Subcutaneous abdominal adipose tissue (tissue), 5 donors: ENCODE results near the gene DEFB129.
A peak's percentile ranks its signal among the peaks of the same experiment; 100 is the strongest.
"Not testable (repeated sequence)": the region's sequence is repeated elsewhere in the genome, so short reads cannot be mapped to it uniquely, and the experiment has no call there.

Experiments
- H3K27ac ChIP-seq: one replicate; pipeline ENCODE4 v1.7.0; 2013; ENCODE audit warnings: low read depth, mild to moderate bottlenecking, inconsistent platforms, low read length, moderate library complexity
- H3K27me3 ChIP-seq, 5 donors: one replicate each; pipeline ENCODE4 v1.7.0; 2013; ENCODE audit warnings: low read length in 5 of 5, inconsistent platforms in 1 of 5; ENCODE audit not compliant: control insufficient read depth in 5 of 5, insufficient read depth in 4 of 5
- H3K36me3 ChIP-seq, 5 donors: one replicate each; pipeline ENCODE4 v1.7.0; 2013; ENCODE audit warnings: low read length in 5 of 5; ENCODE audit not compliant: control insufficient read depth in 5 of 5, insufficient read depth in 5 of 5
- H3K4me1 ChIP-seq, 5 donors: one replicate each; pipeline ENCODE4 v1.7.0; 2013; ENCODE audit warnings: low read length in 5 of 5, mild to moderate bottlenecking in 3 of 5, moderate library complexity in 1 of 5; ENCODE audit not compliant: control insufficient read depth in 5 of 5, insufficient read depth in 5 of 5
- H3K4me3 ChIP-seq, 5 donors: one replicate each; pipeline ENCODE4 v1.7.0; 2013; ENCODE audit warnings: low read length in 5 of 5, low read depth in 1 of 5
- H3K9ac ChIP-seq, 5 donors: one replicate each; pipeline ENCODE4 v1.7.0; 2013; ENCODE audit warnings: low read length in 5 of 5, mild to moderate bottlenecking in 4 of 5, moderate library complexity in 3 of 5
- H3K9me3 ChIP-seq, 5 donors: one replicate each; pipeline ENCODE4 v1.7.0; 2013; ENCODE audit warnings: low read length in 5 of 5; ENCODE audit not compliant: control insufficient read depth in 5 of 5
- donor health status: healthy.
- donor health status: healthy.
- donor health status: healthy.
- donor health status: healthy.
- donor health status: healthy.

Gene DEFB129

DNA sequence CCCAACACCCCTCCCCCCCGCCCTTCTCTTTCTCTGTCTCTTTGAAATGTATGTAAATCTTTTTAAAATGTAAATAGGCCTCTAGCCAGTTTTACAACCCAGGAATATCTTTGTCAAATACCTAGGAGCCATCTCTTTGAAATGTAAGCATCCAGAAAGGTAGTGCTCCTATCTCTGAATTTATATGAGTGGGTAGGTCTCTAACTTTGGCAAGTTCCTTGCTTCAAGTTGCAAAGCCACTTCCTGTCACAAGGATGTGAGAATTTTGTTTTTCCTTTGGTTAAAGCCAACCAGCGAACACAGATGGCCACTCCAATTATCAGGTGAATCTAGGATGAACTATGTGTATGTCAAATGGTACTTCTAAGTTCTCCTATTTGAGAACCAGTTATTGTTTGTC lies 24.3 kb downstream of the DEFB129 start:
- no peak overlapping the region for H3K27ac ChIP-seq
- H3K36me3 ChIP-seq = no peaks in the 10 kb centered on the region
- H3K4me1 ChIP-seq = no peaks in the 10 kb centered on the region
- H3K9ac ChIP-seq = no peak overlapping the region
- no peak overlapping the region for H3K4me3 ChIP-seq
- H3K27me3 ChIP-seq = no peaks in the 10 kb centered on the region
- peaks cover 0 to 6% (median 0%) of the 10 kb centered on the region in 5 donors for H3K9me3 ChIP-seq

DNA sequence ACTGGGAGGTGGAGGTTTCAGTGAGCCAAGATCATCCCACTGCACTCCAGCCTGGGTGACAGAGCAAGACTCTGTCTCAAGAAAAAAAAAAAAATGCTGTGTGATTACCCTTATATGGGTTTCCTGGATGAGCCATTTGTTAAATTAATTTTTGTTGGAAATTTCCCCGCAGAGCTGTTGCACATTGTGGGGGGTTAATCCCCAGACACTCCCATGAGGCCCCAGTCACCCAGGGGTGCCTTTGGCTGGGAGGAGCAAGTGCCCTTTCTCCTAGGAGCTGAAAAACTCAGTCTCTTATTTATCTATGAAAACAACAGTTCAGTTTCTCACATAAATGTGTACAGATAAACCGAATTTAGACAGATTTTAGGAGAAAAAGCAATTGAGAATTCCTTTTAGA lies 25.7 kb downstream of the DEFB129 start:
- Histone ChIP-seq H3K9ac (no peak overlapping the region), H3K9me3 (no peaks in the 10 kb centered on the region), H3K4me1 (peaks cover 0 to 8% (median 3%) of the 10 kb centered on the region in 5 donors), H3K36me3 (no peaks in the 10 kb centered on the region), H3K4me3 (no peak overlapping the region), H3K27me3 (no peaks in the 10 kb centered on the region), H3K27ac (no peak overlapping the region)

DNA sequence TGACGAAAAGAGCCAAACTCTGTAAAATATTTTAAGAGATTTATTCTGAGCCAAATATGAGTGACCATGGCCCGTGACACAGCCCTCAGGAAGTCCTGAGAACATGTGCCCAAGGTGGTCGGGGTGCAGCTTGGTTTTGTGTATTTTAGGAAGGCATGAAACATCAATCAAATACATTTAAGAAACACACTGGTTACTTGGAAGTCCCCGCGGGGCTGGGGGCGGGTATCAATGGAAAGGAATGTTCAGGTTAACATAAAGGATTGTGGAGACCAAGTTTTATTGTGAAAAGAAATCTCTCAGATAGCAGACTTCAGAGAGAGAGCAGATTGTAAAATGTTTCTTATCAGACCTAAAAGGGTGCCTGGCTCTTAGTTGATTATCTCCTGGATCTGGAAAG lies 26.4 kb downstream of the DEFB129 start:
- not testable (repeated sequence) for H3K9me3 ChIP-seq

GRCh38 chr20:257419-257818 lies 30.4 kb downstream of the DEFB129 start, which contains the start of gene DEFB132:
Gene DEFB132 (plus strand): TSS chr20:257724. CDS start chr20:257779, 55 bp downstream.
- H3K9ac ChIP-seq = no peak within 1 kb of the TSS
- H3K27me3 ChIP-seq = no peaks in the 10 kb centered on the region
- H3K4me1 ChIP-seq = peaks cover 0 to 32% (median 23%) of the 10 kb centered on the region in 5 donors
- H3K36me3 ChIP-seq = no peaks in the 10 kb centered on the region
- peak within 1 kb of the TSS in 1 of 5 donors; percentile 13 for H3K4me3 ChIP-seq
- H3K9me3 ChIP-seq = no peaks in the 10 kb centered on the region
- H3K27ac ChIP-seq = peak within 1 kb of the TSS; percentile 44

More for the DNA sequence above, 26.4 kb downstream of the DEFB129 start:
- H3K27me3 ChIP-seq, H3K27ac ChIP-seq, H3K4me3 ChIP-seq, H3K36me3 ChIP-seq, H3K9ac ChIP-seq: not testable (repeated sequence)
- peaks cover 0 to 14% (median 9%) of the 10 kb centered on the region in 5 donors for H3K4me1 ChIP-seq

DNA sequence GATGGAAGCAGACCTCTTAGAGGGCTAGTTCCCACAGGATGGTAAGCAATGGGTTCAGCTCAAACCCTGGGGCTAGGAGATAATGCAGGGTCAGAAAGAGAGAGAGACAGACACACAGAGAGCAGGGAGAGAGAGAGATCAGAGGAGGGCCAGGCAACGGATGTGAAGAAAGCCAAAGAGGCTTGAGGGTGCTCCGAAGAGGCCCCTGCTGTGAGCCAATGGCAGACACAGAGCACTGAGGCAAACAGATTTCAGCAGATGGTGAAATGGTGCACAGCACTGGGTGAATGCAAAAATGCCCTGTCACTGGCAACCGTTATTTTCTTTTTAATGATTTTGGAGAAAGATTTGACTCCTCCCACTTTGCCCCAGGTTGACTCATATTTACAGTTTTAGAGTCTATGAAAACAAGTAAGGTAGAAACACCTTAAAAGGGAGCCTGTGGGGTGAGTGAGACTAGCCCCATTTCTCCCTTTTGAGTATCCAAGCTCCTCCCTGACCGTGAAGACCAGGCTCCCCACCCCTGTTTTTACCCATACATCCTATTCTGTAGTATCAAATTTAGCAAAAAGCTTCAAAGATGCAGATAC lies 31.3 kb downstream of the DEFB129 start:
- H3K4me3 ChIP-seq = peak overlapping the region in 1 of 5 donors; percentile 13
- H3K36me3 ChIP-seq = no peaks in the 10 kb centered on the region
- H3K27me3 ChIP-seq = no peaks in the 10 kb centered on the region
- no peaks in the 10 kb centered on the region for H3K9me3 ChIP-seq
- no peak overlapping the region for H3K9ac ChIP-seq
- H3K4me1 ChIP-seq = peaks cover 0 to 32% (median 23%) of the 10 kb centered on the region in 5 donors
- H3K27ac ChIP-seq = peak overlapping the region; percentile 44

GRCh38 chr20:258963-259362 lies 31.9 kb downstream of the DEFB129 start:
- Histone ChIP-seq H3K4me1 (peaks cover 0 to 32% (median 23%) of the 10 kb centered on the region in 5 donors), H3K4me3 (no peak overlapping the region), H3K27me3 (no peaks in the 10 kb centered on the region), H3K27ac (peak overlapping the region; percentile 54), H3K36me3 (no peaks in the 10 kb centered on the region), H3K9ac (no peak overlapping the region), H3K9me3 (no peaks in the 10 kb centered on the region)

DNA sequence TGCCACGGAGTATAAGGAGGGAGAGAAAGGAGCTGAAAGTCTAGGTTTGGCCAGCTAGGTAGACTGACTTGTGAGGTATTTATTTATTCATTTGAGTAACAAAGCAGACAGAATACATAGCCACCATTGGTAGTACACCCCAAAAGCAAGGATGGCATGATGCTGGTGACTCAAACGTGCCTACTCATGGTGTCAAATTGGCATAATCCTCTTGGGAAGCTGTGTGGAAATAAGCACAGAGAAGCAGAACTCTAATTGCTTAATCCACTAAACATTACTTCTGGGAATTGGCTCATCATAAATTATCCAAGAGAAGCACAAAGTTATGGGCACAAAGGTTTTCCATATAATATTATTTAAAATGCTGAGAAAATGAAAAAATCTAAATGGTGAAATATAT lies 32.9 kb downstream of the DEFB129 start:
- no peak overlapping the region for H3K4me3 ChIP-seq
- no peaks in the 10 kb centered on the region for H3K36me3 ChIP-seq
- H3K9me3 ChIP-seq = no peaks in the 10 kb centered on the region
- H3K27ac ChIP-seq = peak overlapping the region; percentile 54
- no peak overlapping the region for H3K9ac ChIP-seq
- H3K4me1 ChIP-seq = peaks cover 0 to 32% (median 23%) of the 10 kb centered on the region in 5 donors
- no peaks in the 10 kb centered on the region for H3K27me3 ChIP-seq

DNA sequence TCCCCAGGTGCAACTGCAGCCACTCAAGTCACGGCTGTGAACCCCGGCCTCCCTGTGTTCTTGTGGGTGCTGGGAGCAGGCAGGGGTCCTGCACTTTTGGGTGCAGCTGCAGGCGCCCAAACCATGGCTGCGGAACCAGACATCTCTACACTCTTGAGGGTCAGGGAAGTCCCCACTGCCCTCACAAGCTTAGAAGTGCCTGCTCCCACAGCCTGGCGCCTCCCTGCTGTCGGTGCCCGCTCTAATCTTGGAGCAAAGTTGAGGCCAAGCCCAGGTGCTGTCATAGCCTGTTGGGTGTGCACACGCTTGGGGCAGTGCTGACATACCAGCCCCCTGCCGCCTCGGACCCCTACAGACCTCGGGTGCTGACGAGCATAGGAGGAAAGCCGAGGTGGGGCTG lies 36.6 kb downstream of the DEFB129 start:
- no peak overlapping the region for H3K9ac ChIP-seq
- H3K36me3 ChIP-seq = no peaks in the 10 kb centered on the region
- peaks cover 7 to 37% (median 29%) of the 10 kb centered on the region in 5 donors for H3K4me1 ChIP-seq
- H3K9me3 ChIP-seq = no peaks in the 10 kb centered on the region
- no peak overlapping the region for H3K27ac ChIP-seq
- H3K27me3 ChIP-seq = no peaks in the 10 kb centered on the region
- H3K4me3 ChIP-seq = no peak overlapping the region

DNA sequence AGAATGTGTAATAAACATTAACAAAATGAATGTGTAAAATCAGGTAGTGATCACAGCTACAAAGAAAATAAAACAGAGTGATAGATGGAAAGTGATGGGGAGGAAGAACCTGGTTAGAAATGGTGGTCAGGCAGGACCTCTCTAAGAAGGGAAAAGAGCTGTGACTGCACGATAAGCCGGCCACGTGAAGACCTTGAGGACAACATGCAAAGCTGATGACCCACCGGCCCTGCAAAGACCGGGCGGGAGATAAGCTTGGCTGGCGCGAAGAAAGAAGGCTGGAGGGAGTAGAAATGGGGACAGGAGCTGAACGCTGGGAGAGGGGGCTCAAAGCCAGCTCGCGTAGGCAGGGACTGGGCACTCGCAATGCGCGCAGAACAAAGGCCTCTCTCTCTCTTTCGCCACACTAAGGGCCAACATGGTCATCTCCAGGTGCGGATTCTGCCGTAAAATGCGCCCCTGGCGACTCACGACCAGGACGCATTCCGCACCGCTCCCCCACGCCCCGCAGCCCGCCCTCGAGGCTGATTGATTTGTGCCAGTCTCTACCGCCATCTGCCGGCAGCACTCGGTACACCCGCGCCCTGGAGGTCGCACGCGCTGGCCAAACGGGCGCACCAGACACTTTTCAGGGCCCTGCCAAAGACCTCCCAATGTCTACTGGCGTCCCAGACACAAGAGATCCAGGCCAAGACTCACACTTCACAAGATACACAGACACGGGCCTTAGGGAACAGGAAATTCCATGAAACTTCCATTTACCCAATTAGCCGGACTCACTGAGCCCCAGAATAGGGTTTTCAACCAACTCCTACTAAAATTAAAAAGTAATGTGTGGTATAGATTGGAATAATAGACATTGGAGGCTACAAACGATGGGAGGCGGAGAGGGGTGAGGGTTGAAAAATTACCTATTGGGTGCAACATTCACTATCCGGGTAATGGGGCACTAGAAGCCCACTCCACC lies 39.8 kb downstream of the DEFB129 start:
- H3K9me3 ChIP-seq = no peaks in the 10 kb centered on the region
- H3K4me1 ChIP-seq = peaks cover 3 to 26% (median 24%) of the 10 kb centered on the region in 5 donors
- no peaks in the 10 kb centered on the region for H3K27me3 ChIP-seq
- peak overlapping the region in 4 of 5 donors; percentile 20 to 77 (median 64) for H3K9ac ChIP-seq
- H3K36me3 ChIP-seq = no peaks in the 10 kb centered on the region
- H3K4me3 ChIP-seq = peak overlapping the region; percentile 66 to 77 (median 75)
- peak overlapping the region; percentile 76 for H3K27ac ChIP-seq

GRCh38 chr20:270517-270916 lies 43.5 kb downstream of the DEFB129 start:
- Histone ChIP-seq H3K9ac (peak overlapping the region in 1 of 5 donors; percentile 41), H3K4me1 (peaks cover 3 to 25% (median 24%) of the 10 kb centered on the region in 5 donors), H3K36me3 (peaks cover 0 to 5% (median under 1%) of the 10 kb centered on the region in 5 donors)

More at GRCh38 chr20:270517-270916, 43.5 kb downstream of the DEFB129 start:
- Histone ChIP-seq H3K27ac (no peak overlapping the region), H3K4me3 (no peak overlapping the region), H3K9me3 (no peaks in the 10 kb centered on the region), H3K27me3 (no peaks in the 10 kb centered on the region)
